ENCODE results near the gene SLC8A1. TPM values are rescaled to one million over a fixed set of nuclear protein-coding genes. Genes with fewer than 3 reads are reported as not detected.

The SLC8A1 gene
- total and polyA plus RNA-seq, 5 experiments from 2014 or later: 0.22 to 0.34 TPM; not detected in 3

DNA sequence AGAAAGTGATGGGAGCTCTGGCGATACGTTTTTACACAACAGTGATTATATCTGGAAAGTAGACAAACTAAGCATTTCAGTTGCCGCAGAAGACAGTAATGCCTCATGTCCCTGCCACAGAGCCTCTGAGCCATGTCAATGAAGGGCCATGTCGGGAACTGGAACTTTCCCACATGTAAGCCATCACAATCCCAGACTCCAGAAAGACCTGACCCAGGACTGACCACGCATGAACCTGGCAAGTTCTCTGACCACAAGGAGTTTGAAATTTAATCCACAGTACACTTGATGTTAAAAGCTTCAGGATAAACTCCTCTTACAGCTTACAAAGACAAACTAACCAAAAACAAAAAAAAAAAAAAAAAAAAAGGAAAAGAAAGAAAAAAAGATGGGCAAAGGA, 267.3 kb downstream of the SLC8A1 start:
- no peak overlapping the region for H3K27ac Mint-ChIP-seq
- ATAC-seq: no peak
- no peaks in the 10 kb centered on the region for H3K36me3 Mint-ChIP-seq
- POLR2A ChIA-PET: no interaction called here
- no peak overlapping the region for H3K4me3 Mint-ChIP-seq
- H3K9me3 Mint-ChIP-seq: peaks cover 0 to 3% (median 0%) of the 10 kb centered on the region in 9 donors
- H3K4me1 Mint-ChIP-seq: no peaks in the 10 kb centered on the region
- DNase-seq: no peak
- no peaks in the 10 kb centered on the region for H3K27me3 Mint-ChIP-seq

DNA sequence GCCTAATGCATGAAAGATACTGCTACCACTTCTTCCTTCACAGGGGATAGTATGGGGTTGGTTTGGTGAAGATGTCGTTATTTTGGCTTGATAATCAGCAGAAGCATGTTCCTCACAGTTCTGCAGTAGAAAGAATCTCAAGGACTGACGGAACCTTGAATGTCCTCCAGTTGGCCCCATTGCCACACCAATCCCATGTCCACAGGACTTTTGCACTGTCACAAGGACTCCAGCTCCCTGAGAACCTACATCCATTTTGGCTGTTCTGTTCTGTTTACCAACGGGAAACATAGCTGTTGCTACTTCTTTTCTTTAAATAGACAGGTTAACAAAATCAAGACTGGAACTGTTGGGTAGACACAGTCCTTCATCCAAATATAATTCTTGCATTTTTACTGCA, 270.0 kb downstream of the SLC8A1 start:
- ATAC-seq (no peak), DNase-seq (no peak)
- Mint-ChIP-seq H3K9me3 (peaks cover 0 to 3% (median 0%) of the 10 kb centered on the region in 9 donors), H3K27me3 (no peaks in the 10 kb centered on the region), H3K27ac (no peak overlapping the region), H3K4me1 (peaks cover 0 to 3% (median 0%) of the 10 kb centered on the region in 4 donors), H3K36me3 (no peaks in the 10 kb centered on the region), H3K4me3 (no peak overlapping the region)
- POLR2A ChIA-PET: no interaction called here

DNA sequence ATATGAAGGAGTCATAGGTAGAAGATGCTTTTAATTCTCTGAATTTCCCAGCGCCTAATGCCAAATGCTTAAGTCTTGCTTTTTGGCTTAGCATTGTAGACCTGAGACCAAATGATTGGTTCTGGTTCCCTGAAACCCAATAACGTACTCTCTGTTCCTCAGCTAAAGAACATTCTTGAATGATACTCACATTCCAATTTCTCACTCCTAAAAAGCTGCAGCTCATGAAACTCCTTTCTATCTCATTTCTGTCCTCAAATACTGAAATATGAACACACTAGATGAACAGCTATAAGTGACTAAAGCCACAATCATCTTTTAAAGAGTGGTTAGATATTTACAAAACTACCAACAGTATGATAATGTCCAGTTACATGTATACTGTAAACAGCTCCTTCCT, 272.1 kb downstream of the SLC8A1 start:
- H3K27ac Mint-ChIP-seq: no peak overlapping the region
- DNase-seq (no peak), ATAC-seq (no peak)
- H3K4me1 Mint-ChIP-seq: peaks cover 0 to 3% (median 0%) of the 10 kb centered on the region in 4 donors
- no peaks in the 10 kb centered on the region for H3K36me3 Mint-ChIP-seq
- no peak overlapping the region for H3K4me3 Mint-ChIP-seq
- H3K27me3 Mint-ChIP-seq: no peaks in the 10 kb centered on the region
- H3K9me3 Mint-ChIP-seq: no peaks in the 10 kb centered on the region
- POLR2A ChIA-PET: no interaction called here

DNA sequence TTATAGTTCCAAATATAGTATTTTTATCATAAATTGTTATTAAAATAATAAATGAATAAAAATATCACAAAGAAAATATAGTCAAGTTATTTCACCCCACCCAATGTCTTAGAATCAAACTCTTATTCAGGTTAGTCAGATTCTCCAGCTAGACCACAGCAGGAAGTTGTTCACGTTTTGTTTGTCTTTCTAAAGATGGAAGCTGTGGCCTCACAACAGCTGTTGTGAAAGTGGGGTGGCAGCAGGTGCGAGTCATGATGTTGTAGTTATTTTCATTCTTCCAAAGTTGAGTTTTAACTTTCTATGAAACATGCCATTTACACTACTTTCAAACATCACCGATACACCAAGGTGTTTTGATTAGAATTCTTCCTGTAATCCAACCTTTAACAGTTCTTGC, 272.9 kb downstream of the SLC8A1 start:
- POLR2A ChIA-PET: no interaction called here
- no peaks in the 10 kb centered on the region for H3K9me3 Mint-ChIP-seq
- H3K27ac Mint-ChIP-seq: no peak overlapping the region
- peaks cover 0 to 3% (median 0%) of the 10 kb centered on the region in 4 donors for H3K4me1 Mint-ChIP-seq
- no peak for DNase-seq
- no peaks in the 10 kb centered on the region for H3K27me3 Mint-ChIP-seq
- H3K4me3 Mint-ChIP-seq: no peak overlapping the region
- H3K36me3 Mint-ChIP-seq: no peaks in the 10 kb centered on the region
- no peak for ATAC-seq

DNA sequence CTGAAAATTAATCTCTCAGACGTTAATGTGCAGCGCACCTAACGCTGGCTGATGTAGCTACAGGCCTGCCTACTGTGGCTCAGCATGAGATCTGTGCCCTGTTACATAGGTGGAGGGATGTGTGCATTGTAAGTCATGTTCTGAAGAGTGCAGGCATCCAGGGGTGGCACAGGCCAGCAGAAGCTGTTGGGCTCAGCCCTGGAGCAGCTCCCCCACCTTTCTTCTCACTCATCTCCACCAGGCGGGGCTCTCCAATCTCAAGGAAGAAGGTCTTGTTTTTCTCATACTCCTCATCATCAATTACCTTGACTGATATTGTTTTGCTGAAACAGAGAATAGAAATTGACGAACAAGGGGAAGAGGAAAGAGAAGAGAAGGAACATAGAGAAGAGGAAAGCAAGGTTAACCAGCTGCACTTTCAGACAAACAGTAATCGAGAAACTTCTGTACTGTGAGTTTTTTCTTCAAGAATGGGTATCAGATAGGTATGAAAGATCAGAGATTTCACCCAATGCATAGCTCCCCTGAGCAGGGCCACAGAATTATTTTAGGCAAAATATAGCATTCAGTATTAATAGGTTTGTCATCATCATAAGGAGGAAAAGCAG, 273.6 kb downstream of the SLC8A1 start:
- H3K4me3 Mint-ChIP-seq: no peak overlapping the region
- ATAC-seq: no peak
- no peak overlapping the region for H3K27ac Mint-ChIP-seq
- no peaks in the 10 kb centered on the region for H3K27me3 Mint-ChIP-seq
- POLR2A ChIA-PET: no interaction called here
- peaks cover 0 to 3% (median 0%) of the 10 kb centered on the region in 4 donors for H3K4me1 Mint-ChIP-seq
- H3K36me3 Mint-ChIP-seq: no peaks in the 10 kb centered on the region
- no peaks in the 10 kb centered on the region for H3K9me3 Mint-ChIP-seq
- DNase-seq: no peak

DNA sequence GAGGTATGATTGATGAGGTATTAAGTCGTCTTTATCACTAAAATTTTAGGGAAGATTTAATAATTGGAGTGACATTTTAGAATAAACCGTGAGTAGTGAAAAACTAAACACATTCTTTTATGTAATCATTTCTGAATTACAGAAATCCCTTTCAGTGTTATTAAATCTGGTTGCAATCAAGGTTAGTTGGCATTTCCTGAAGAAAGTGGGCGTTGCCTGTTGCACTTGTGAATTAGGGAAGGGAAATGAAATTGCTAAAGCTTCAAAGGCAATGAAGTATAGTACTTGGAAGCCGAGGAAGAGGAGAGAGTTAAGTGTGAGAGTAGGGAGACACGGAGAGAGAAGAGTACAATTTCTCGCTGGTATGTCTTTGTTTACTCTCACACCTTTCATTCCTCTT, 274.5 kb downstream of the SLC8A1 start:
- Mint-ChIP-seq H3K4me1 (peaks cover 0 to 3% (median 0%) of the 10 kb centered on the region in 4 donors), H3K9me3 (no peaks in the 10 kb centered on the region), H3K4me3 (no peak overlapping the region), H3K27ac (no peak overlapping the region), H3K36me3 (no peaks in the 10 kb centered on the region), H3K27me3 (no peaks in the 10 kb centered on the region)
- no peak for ATAC-seq
- no peak for DNase-seq
- POLR2A ChIA-PET: no interaction called here

DNA sequence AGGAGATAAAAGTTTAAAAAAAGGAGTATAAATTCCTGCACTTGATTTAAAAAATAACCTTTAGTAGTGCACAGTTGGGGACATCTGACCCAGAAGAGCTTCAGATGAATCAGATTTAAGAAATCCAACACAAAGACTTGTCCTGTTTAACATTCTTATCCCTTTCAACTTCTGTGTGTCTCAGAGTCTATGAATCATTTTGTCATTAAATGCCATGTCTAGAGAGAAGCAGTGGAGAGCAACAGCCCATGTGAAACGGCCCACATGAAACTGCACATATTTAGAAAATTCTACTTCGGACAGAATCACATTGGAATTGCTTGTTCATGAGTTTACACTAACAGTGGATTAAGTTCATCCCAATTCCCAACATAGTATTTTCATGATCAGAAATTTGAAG, 278.6 kb downstream of the SLC8A1 start:
- no peaks in the 10 kb centered on the region for H3K36me3 Mint-ChIP-seq
- ATAC-seq: no peak
- no peak overlapping the region for H3K4me3 Mint-ChIP-seq
- POLR2A ChIA-PET: no interaction called here
- H3K9me3 Mint-ChIP-seq: no peaks in the 10 kb centered on the region
- no peak for DNase-seq
- no peaks in the 10 kb centered on the region for H3K27me3 Mint-ChIP-seq
- no peak overlapping the region for H3K27ac Mint-ChIP-seq
- peaks cover 0 to under 1% (median 0%) of the 10 kb centered on the region in 4 donors for H3K4me1 Mint-ChIP-seq

DNA sequence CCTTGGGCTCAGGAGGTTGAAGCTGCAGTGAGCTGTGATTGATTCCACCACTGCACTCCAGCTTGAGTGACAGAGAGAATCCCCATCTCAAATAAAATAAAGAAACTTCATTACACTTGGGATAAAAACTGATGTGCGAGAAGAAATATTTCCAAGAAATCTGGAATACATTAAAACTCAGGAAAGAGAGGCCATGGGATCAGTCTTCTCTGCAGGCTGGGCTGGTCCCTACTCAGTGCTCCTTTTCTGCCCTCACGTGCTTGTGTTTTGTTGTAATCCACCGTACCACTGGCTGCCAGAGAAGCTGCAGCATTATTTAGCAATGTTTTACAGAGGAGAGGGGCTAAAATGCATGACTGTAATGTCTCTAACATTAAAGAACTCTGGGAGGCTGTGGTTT, 282.0 kb downstream of the SLC8A1 start:
- no peaks in the 10 kb centered on the region for H3K9me3 Mint-ChIP-seq
- no peaks in the 10 kb centered on the region for H3K4me1 Mint-ChIP-seq
- no peaks in the 10 kb centered on the region for H3K27me3 Mint-ChIP-seq
- H3K36me3 Mint-ChIP-seq: no peaks in the 10 kb centered on the region
- ATAC-seq: no peak
- POLR2A ChIA-PET: no interaction called here
- H3K4me3 Mint-ChIP-seq: no peak overlapping the region
- DNase-seq: no peak
- no peak overlapping the region for H3K27ac Mint-ChIP-seq

DNA sequence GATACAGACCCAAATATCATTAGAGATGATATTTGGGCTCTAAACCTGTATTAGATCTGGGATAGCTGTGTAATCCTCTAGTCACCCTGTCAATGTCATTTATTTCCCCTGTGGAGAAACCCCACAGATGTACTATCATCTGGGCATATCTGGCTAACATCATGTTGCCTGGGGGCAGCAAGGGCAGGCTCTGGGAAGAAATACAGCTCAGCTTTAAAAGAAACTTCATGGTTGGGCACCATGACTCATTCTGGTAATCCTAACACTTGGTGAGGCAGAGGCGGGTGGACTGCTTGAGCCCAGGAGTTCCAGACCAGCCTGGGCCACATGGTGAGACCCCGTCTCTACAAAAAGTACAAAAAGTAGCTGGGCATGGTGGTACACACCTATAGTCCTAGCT, 282.5 kb downstream of the SLC8A1 start:
- ATAC-seq: no peak

DNA sequence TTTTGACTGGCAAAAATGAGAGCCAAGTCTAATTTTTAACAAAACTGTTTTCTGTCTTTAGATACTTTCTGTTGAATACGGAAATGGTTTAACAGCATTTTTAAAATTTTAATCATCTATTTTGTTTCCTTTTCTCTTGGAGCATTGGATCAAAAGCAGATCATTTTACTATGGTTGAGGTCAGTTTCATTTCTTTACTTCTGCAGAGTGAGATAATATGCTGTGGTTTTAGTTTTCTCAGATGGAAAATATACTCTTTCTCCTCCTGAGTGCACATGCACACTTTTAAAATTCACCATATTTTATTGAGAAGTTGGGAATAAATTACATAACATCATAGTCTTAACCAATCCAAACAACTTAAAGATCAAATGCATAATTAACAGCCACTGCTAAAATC, 283.3 kb downstream of the SLC8A1 start:
- POLR2A ChIA-PET: no interaction called here
- Mint-ChIP-seq H3K36me3 (no peaks in the 10 kb centered on the region), H3K4me1 (no peaks in the 10 kb centered on the region), H3K27me3 (no peaks in the 10 kb centered on the region), H3K27ac (no peak overlapping the region), H3K9me3 (no peaks in the 10 kb centered on the region), H3K4me3 (no peak overlapping the region)
- no peak for DNase-seq
- ATAC-seq: no peak

More for the DNA sequence above, 282.5 kb downstream of the SLC8A1 start:
- POLR2A ChIA-PET: no interaction called here
- no peaks in the 10 kb centered on the region for H3K27me3 Mint-ChIP-seq
- H3K4me3 Mint-ChIP-seq: no peak overlapping the region
- H3K36me3 Mint-ChIP-seq: no peaks in the 10 kb centered on the region
- H3K27ac Mint-ChIP-seq: no peak overlapping the region
- no peak for DNase-seq
- no peaks in the 10 kb centered on the region for H3K4me1 Mint-ChIP-seq
- H3K9me3 Mint-ChIP-seq: no peaks in the 10 kb centered on the region

DNA sequence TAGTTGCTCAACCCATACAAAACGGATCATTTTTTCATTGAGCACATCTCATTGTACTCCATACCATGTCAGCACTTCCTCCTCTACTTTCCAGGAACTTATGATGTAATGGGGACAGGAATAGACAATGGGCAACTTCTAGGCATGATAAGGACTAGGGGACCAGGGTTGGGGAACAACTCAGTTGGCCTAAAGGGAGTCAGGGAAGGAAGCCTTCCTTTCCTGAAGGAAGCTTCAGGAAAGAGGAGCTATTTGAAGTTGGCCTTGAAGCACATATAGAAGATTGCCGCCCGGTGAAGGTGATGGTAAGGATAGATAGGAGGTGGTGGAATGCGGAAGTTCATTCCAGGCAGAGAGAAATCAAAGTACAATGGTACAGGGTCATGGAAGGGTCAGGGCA, 283.9 kb downstream of the SLC8A1 start:
- POLR2A ChIA-PET: no interaction called here

DNA sequence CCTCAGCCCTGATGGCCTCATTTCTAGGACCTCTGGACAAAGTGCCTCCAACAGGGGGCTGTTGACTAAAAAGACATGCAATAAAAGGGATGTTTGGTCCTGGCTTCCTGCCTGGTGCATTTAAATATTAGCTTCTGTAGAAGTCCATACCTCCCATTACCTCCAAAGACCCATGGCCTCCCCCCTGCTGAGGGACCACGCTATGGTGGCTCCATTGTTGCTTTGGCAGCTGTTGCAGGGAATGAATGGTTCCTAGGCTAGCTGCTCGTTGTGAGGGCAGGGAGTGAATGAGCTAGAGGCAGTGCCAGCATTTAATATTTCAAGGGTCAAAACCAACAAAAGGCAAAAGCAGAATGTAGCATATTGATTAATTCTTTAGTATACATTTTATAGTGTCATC, 285.9 kb downstream of the SLC8A1 start:
- POLR2A ChIA-PET: no interaction called here
- Mint-ChIP-seq H3K4me1 (no peaks in the 10 kb centered on the region), H3K27ac (no peak overlapping the region), H3K27me3 (no peaks in the 10 kb centered on the region), H3K36me3 (no peaks in the 10 kb centered on the region), H3K9me3 (no peaks in the 10 kb centered on the region), H3K4me3 (no peak overlapping the region)
- DNase-seq: no peak
- no peak for ATAC-seq

More for the DNA sequence above, 283.9 kb downstream of the SLC8A1 start:
- H3K27ac Mint-ChIP-seq: no peak overlapping the region
- H3K4me3 Mint-ChIP-seq: no peak overlapping the region
- ATAC-seq: no peak
- no peak for DNase-seq
- H3K36me3 Mint-ChIP-seq: no peaks in the 10 kb centered on the region
- no peaks in the 10 kb centered on the region for H3K27me3 Mint-ChIP-seq
- H3K9me3 Mint-ChIP-seq: no peaks in the 10 kb centered on the region
- no peaks in the 10 kb centered on the region for H3K4me1 Mint-ChIP-seq

DNA sequence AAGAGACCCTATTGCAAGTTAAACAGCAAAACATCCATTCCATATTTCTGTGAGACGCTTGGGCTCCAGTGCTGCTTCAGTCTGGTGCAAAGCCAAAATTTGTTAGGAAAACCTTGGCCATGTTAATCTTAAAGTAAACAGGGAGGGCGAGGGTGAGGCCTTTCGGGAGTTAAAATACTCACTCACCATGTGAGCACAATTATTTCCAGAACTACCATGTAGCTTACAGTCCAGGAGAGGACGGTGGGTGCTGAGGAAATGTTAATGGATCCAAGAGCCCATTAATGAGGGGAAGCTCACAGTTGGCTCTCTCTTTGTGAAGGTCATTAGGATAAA, 286.4 kb downstream of the SLC8A1 start:
- ATAC-seq (no peak), DNase-seq (no peak)
- H3K9me3 Mint-ChIP-seq: no peaks in the 10 kb centered on the region
- H3K27ac Mint-ChIP-seq: no peak overlapping the region
- H3K4me1 Mint-ChIP-seq: no peaks in the 10 kb centered on the region
- no peaks in the 10 kb centered on the region for H3K27me3 Mint-ChIP-seq
- POLR2A ChIA-PET: no interaction called here
- H3K36me3 Mint-ChIP-seq: no peaks in the 10 kb centered on the region
- H3K4me3 Mint-ChIP-seq: no peak overlapping the region

DNA sequence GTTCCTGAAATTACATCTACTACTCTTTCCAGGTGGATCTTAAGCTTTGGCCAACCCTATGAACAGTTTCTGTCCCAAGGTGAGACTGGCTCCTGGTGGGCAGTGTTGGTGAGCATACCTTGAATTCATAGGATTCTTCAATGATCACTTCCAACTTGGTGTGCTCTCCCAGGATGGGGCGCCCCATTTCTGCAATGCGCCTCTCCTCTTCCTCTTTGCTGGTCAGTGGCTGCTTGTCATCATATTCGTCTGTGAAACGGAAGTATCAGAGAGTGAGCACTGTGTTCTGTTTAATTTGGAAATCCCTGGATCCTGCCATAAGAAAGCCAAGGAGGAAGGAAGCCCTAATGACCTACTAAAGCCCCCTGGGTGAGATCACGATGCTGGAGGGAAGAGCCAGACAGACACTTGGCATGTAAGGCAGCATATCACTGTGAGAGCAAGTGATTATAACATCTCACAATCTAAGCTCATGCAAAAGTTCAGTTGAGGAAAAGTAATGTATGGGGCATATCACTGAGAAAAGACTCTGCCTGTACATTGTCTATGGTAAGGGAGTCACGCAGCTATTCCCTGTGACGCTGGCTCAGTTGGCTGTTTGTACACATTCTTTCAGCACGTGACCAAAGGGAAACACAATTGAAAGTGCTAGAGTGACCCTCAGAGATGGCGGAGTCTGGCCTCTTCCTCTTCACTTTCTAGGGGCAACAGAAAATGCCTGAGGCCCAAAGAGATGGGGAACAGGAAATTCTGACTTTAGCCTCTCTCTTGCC, 287.0 kb downstream of the SLC8A1 start:
- no peak for DNase-seq
- Mint-ChIP-seq H3K4me3 (no peak overlapping the region), H3K4me1 (no peaks in the 10 kb centered on the region), H3K36me3 (no peaks in the 10 kb centered on the region), H3K27me3 (no peaks in the 10 kb centered on the region), H3K27ac (no peak overlapping the region), H3K9me3 (no peaks in the 10 kb centered on the region)
- POLR2A ChIA-PET: no interaction called here
- no peak for ATAC-seq

All from naive thymus-derived CD8-positive, alpha-beta T cell (primary cell).